Measurements from ENCODE around the gene PRPF40B. TPM values are rescaled to one million over a fixed set of nuclear protein-coding genes. Genes with fewer than 3 reads are reported as not detected.

The PRPF40B gene
- total and polyA plus RNA-seq, 2 experiments from 2014 or later = 11.1 to 30.1 TPM

- Histone ChIP-seq H3K4me2 (no peak overlapping the region), H3K9me3 (ENCODE audit: low read depth) (no peaks in the 10 kb centered on the region), H3K79me2 (peaks cover 3% of the 10 kb centered on the region), H3K27me3 (no peaks in the 10 kb centered on the region), H3K4me1 (ENCODE audit: insufficient read depth) (peaks cover 10% of the 10 kb centered on the region), H3K36me3 (replicated peaks; ENCODE audit: insufficient read depth, low read depth) (no peaks in the 10 kb centered on the region), H4K20me1 (ENCODE audit: insufficient read depth, poor library complexity, severe bottlenecking) (no peaks in the 10 kb centered on the region), H2AFZ (no peak overlapping the region), H3K27ac (no peak overlapping the region), H3K4me3 (no peak overlapping the region), H3K9me2 (replicated peaks; ENCODE audit: insufficient read depth) (no peaks in the 10 kb centered on the region)
- no peak for DNase-seq (ENCODE audit: low spot score)
- whole genome bisulfite sequencing (ENCODE audit: low lambda C conversion rate, missing lambda C conversion rate) = 94% methylated on average over 4 of the region's 4 CpGs
- TF ChIP-seq CTCF (IDR thresholded peaks at IDR 0.05; ENCODE audit: poor library complexity) (no peak), EZH2 (IDR thresholded peaks at IDR 0.05; ENCODE audit: borderline replicate concordance) (no peak), EZH2phosphoT487 (IDR thresholded peaks at IDR 0.05; ENCODE audit: low read depth, severe bottlenecking, unreplicated experiment) (no peak)
Observed at GRCh38 chr12:49666176-49666575, 42.8 kb downstream of the PRPF40B start.

- no peaks in the 10 kb centered on the region for H3K9me2 ChIP-seq (replicated peaks; ENCODE audit: insufficient read depth)
- no peak for DNase-seq (ENCODE audit: low spot score)
- no peak overlapping the region for H3K4me2 ChIP-seq
- no peaks in the 10 kb centered on the region for H3K36me3 ChIP-seq (replicated peaks; ENCODE audit: insufficient read depth, low read depth)
- H3K4me1 ChIP-seq (ENCODE audit: insufficient read depth) = peaks cover 7% of the 10 kb centered on the region
- H4K20me1 ChIP-seq (ENCODE audit: insufficient read depth, poor library complexity, severe bottlenecking) = no peaks in the 10 kb centered on the region
- H3K4me3 ChIP-seq = no peak overlapping the region
- H3K9me3 ChIP-seq (ENCODE audit: low read depth) = no peaks in the 10 kb centered on the region
- peaks cover 3% of the 10 kb centered on the region for H3K79me2 ChIP-seq
- 92% methylated on average over 2 of the region's 2 CpGs for WGBS (ENCODE audit: low lambda C conversion rate, missing lambda C conversion rate)
- H3K27ac ChIP-seq = no peak overlapping the region
- TF ChIP-seq EZH2 (IDR thresholded peaks at IDR 0.05; ENCODE audit: borderline replicate concordance) (no peak), EZH2phosphoT487 (IDR thresholded peaks at IDR 0.05; ENCODE audit: low read depth, severe bottlenecking, unreplicated experiment) (no peak), CTCF (IDR thresholded peaks at IDR 0.05; ENCODE audit: poor library complexity) (no peak)
- no peaks in the 10 kb centered on the region for H3K27me3 ChIP-seq
- H2AFZ ChIP-seq = no peak overlapping the region
Observed at GRCh38 chr12:49667325-49668090, 44.1 kb downstream of the PRPF40B start.

GRCh38 chr12:49669796-49670195 lies 46.4 kb downstream of the PRPF40B start:
- no peak overlapping the region for H3K27ac ChIP-seq
- no peaks in the 10 kb centered on the region for H3K36me3 ChIP-seq (replicated peaks; ENCODE audit: insufficient read depth, low read depth)
- H3K9me3 ChIP-seq (ENCODE audit: low read depth) = no peaks in the 10 kb centered on the region
- no peaks in the 10 kb centered on the region for H3K27me3 ChIP-seq
- peaks cover 19% of the 10 kb centered on the region for H3K4me1 ChIP-seq (ENCODE audit: insufficient read depth)
- no peak for DNase-seq (ENCODE audit: low spot score)
- H3K4me3 ChIP-seq = no peak overlapping the region
- 96% methylated on average over 4 of the region's 4 CpGs for WGBS (ENCODE audit: low lambda C conversion rate, missing lambda C conversion rate)
- no peaks in the 10 kb centered on the region for H4K20me1 ChIP-seq (ENCODE audit: insufficient read depth, poor library complexity, severe bottlenecking)
- H3K9me2 ChIP-seq (replicated peaks; ENCODE audit: insufficient read depth) = no peaks in the 10 kb centered on the region
- TF ChIP-seq CTCF (IDR thresholded peaks at IDR 0.05; ENCODE audit: poor library complexity) (no peak), EZH2 (IDR thresholded peaks at IDR 0.05; ENCODE audit: borderline replicate concordance) (no peak), EZH2phosphoT487 (IDR thresholded peaks at IDR 0.05; ENCODE audit: low read depth, severe bottlenecking, unreplicated experiment) (no peak)
- no peak overlapping the region for H2AFZ ChIP-seq
- peaks cover 3% of the 10 kb centered on the region for H3K79me2 ChIP-seq
- H3K4me2 ChIP-seq = no peak overlapping the region
